H1 (cell line): ENCODE measurements around the gene HOXB7.

Experiments
- SRF ChIP-seq: IDR thresholded peaks from 2 replicates; pipeline ENCODE4 v1.6.1; 2011; ENCODE audit warnings: mild to moderate bottlenecking, low read depth, low read length, moderate library complexity
- TF ChIP-seq, protein P1 (sequence below): IDR thresholded peaks from 2 replicates; pipeline ENCODE4 v1.6.1; 2011; ENCODE audit warnings: low read length, improper control_type of control experiment

DNA sequence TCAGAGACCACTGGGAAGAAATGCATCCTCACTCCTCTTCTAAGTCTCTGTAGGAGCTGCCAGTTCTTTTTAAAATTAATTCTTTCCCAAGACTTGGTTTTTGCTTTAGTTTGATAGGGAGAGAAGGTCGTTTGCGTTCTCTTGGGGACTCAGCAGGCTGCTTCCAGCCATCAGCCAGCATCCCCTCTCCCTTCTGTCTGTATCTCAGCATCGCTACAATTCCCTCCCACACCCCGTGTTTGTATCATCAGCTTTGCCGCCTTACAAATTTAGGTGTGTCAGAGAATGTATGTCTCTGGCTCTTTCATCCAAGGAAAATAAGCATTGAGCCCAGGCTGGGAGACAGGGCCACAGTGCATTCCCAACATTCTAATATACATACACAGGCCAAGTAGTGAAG, 11.5 kb downstream of the HOXB7 start:
- TF ChIP-seq, protein P1, sequence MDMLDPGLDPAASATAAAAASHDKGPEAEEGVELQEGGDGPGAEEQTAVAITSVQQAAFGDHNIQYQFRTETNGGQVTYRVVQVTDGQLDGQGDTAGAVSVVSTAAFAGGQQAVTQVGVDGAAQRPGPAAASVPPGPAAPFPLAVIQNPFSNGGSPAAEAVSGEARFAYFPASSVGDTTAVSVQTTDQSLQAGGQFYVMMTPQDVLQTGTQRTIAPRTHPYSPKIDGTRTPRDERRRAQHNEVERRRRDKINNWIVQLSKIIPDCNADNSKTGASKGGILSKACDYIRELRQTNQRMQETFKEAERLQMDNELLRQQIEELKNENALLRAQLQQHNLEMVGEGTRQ: no peak
- no peak for TF ChIP-seq SRF
